ENCODE results near the gene PGLYRP2. TPM values are rescaled to one million over a fixed set of nuclear protein-coding genes. Genes with fewer than 3 reads are reported as not detected.
A peak's percentile ranks its signal among the peaks of the same experiment; 100 is the strongest.

Gene PGLYRP2
- total and polyA plus RNA-seq, 3 experiments from 2014 or later: 0.13 to 0.49 TPM; not detected in 1

GRCh38 chr19:15422296-15423075, 56.8 kb downstream of the PGLYRP2 start:
- Mint-ChIP-seq H3K36me3 (peaks cover 13 to 51% (median 14%) of the 10 kb centered on the region in 3 donors), H3K4me3 (no peak overlapping the region), H3K27ac (no peak overlapping the region), H3K27me3 (peaks cover 0 to 3% of the 10 kb centered on the region in 2 donors), H3K9me3 (no peaks in the 10 kb centered on the region), H3K4me1 (peaks cover 26 to 32% (median 27%) of the 10 kb centered on the region in 3 donors)
- ChIA-PET CTCF (interaction anchor here (5.0 kb wide), 1 partner anchor 129 kb away, joined by 183 read pairs; no protein-coding TSS in a partner anchor), POLR2A (no interaction called here)
- no peaks in the 10 kb centered on the region for H3K9me3 ChIP-seq (ENCODE audit: low read length)
- no peak overlapping the region for H3K4me3 ChIP-seq (ENCODE audit: low read length)
- DNase-seq: no peak
- peaks cover 21% of the 10 kb centered on the region for H3K36me3 ChIP-seq (ENCODE audit: insufficient read depth, low read length)
- H3K27ac ChIP-seq (ENCODE audit: low read depth, low read length): no peak overlapping the region
- H3K4me1 ChIP-seq (ENCODE audit: insufficient read depth, low read length): peaks cover 14% of the 10 kb centered on the region
- no peaks in the 10 kb centered on the region for H3K27me3 ChIP-seq (ENCODE audit: insufficient read depth, low read length, poor library complexity, severe bottlenecking)

- Mint-ChIP-seq H3K36me3 (peaks cover 13 to 44% (median 14%) of the 10 kb centered on the region in 3 donors), H3K4me1 (peaks cover 31 to 39% (median 34%) of the 10 kb centered on the region in 3 donors), H3K27me3 (peaks cover 0 to 3% of the 10 kb centered on the region in 2 donors), H3K9me3 (no peaks in the 10 kb centered on the region), H3K27ac (no peak overlapping the region), H3K4me3 (no peak overlapping the region)
- CTCF ChIA-PET: interaction anchor here (0.7 to 5.0 kb wide), 5 partner anchors 11 to 245 kb away, joined by 3 to 183 read pairs (median 14); partner anchors contain the start of gene AKAP8
- Histone ChIP-seq H3K9me3 (ENCODE audit: low read length) (no peaks in the 10 kb centered on the region), H3K27ac (ENCODE audit: low read depth, low read length) (no peak overlapping the region), H3K4me1 (ENCODE audit: insufficient read depth, low read length) (peaks cover 21% of the 10 kb centered on the region), H3K36me3 (ENCODE audit: insufficient read depth, low read length) (peaks cover 17% of the 10 kb centered on the region), H3K4me3 (ENCODE audit: low read length) (no peak overlapping the region), H3K27me3 (ENCODE audit: insufficient read depth, low read length, poor library complexity, severe bottlenecking) (no peaks in the 10 kb centered on the region)
- POLR2A ChIA-PET: no interaction called here
- no peak for DNase-seq
Measured at GRCh38 chr19:15421721-15422260, 57.5 kb downstream of the PGLYRP2 start.

GRCh38 chr19:15421136-15421695, 58.1 kb downstream of the PGLYRP2 start:
- H3K36me3 ChIP-seq (ENCODE audit: insufficient read depth, low read length): peaks cover 13% of the 10 kb centered on the region
- peaks cover 33 to 41% (median 37%) of the 10 kb centered on the region in 3 donors for H3K4me1 Mint-ChIP-seq
- no peak overlapping the region for H3K27ac ChIP-seq (ENCODE audit: low read depth, low read length)
- H3K27ac Mint-ChIP-seq: no peak overlapping the region
- H3K36me3 Mint-ChIP-seq: peaks cover 10 to 44% (median 13%) of the 10 kb centered on the region in 3 donors
- H3K4me3 Mint-ChIP-seq: no peak overlapping the region
- peaks cover 27% of the 10 kb centered on the region for H3K4me1 ChIP-seq (ENCODE audit: insufficient read depth, low read length)
- DNase-seq: no peak
- no peaks in the 10 kb centered on the region for H3K27me3 ChIP-seq (ENCODE audit: insufficient read depth, low read length, poor library complexity, severe bottlenecking)
- peaks cover 0 to 3% of the 10 kb centered on the region in 2 donors for H3K27me3 Mint-ChIP-seq
- no peak overlapping the region for H3K4me3 ChIP-seq (ENCODE audit: low read length)
- no peaks in the 10 kb centered on the region for H3K9me3 ChIP-seq (ENCODE audit: low read length)
- ChIA-PET POLR2A (no interaction called here), CTCF (interaction anchor here (0.7 to 5.0 kb wide), 5 partner anchors 11 to 245 kb away, joined by 3 to 183 read pairs (median 14); partner anchors contain the start of gene AKAP8)
- no peaks in the 10 kb centered on the region for H3K9me3 Mint-ChIP-seq

- ChIA-PET POLR2A (interaction anchor here (0.5 to 3.1 kb wide), 20 partner anchors 10 to 328 kb away, joined by 3 to 61 read pairs (median 4); partner anchors contain the start of genes AKAP8, RASAL3 and WIZ), CTCF (interaction anchor here (0.7 to 5.0 kb wide), 44 partner anchors 9 to 266 kb away, joined by 3 to 183 read pairs (median 4); partner anchors contain the start of genes AKAP8, BRD4, PGLYRP2 and RASAL3)
- no peaks in the 10 kb centered on the region for H3K9me3 Mint-ChIP-seq
- H3K9me3 ChIP-seq (ENCODE audit: low read length): no peaks in the 10 kb centered on the region
- peaks cover 6 to 45% (median 10%) of the 10 kb centered on the region in 3 donors for H3K36me3 Mint-ChIP-seq
- H3K27me3 ChIP-seq (ENCODE audit: insufficient read depth, low read length, poor library complexity, severe bottlenecking): no peaks in the 10 kb centered on the region
- H3K36me3 ChIP-seq (ENCODE audit: insufficient read depth, low read length): peaks cover 10% of the 10 kb centered on the region
- H3K27ac ChIP-seq (ENCODE audit: low read depth, low read length): no peak overlapping the region
- peak overlapping the region; percentile 94 to 100 (median 98) for H3K4me3 Mint-ChIP-seq
- H3K4me1 Mint-ChIP-seq: peaks cover 35 to 47% (median 46%) of the 10 kb centered on the region in 3 donors
- peak overlapping the region in 7 of 8 donors; percentile 6 to 99 (median 75) for H3K27ac Mint-ChIP-seq
- H3K4me1 ChIP-seq (ENCODE audit: insufficient read depth, low read length): peaks cover 37% of the 10 kb centered on the region
- H3K4me3 ChIP-seq (ENCODE audit: low read length): peak overlapping the region; percentile 37
- DNase-seq: no peak
- H3K27me3 Mint-ChIP-seq: peaks cover 0 to 3% of the 10 kb centered on the region in 2 donors
Measured at GRCh38 chr19:15419413-15420025, 59.8 kb downstream of the PGLYRP2 start.

Other genes starting within 250 kb of the PGLYRP2 start
- not detected for gene EPHX3, start 247.1 kb downstream of the PGLYRP2 start, total RNA-seq
- not detected for gene EPHX3, start 247.1 kb downstream of the PGLYRP2 start, polyA plus RNA-seq
- 100 to 1,000 TPM; 101 to 109 TPM for gene BRD4, start 147.0 kb downstream of the PGLYRP2 start, total RNA-seq
- gene BRD4, start 147.0 kb downstream of the PGLYRP2 start, polyA plus RNA-seq: 35.3 TPM
- gene AKAP8, start 99.7 kb downstream of the PGLYRP2 start, total RNA-seq: 10 to 100 TPM; 48.6 to 59.8 TPM
- 22.3 TPM for gene AKAP8, start 99.7 kb downstream of the PGLYRP2 start, polyA plus RNA-seq
- 10 to 100 TPM; 74.5 to 74.9 TPM for gene AKAP8L, start 60.5 kb downstream of the PGLYRP2 start, total RNA-seq
- gene AKAP8L, start 60.5 kb downstream of the PGLYRP2 start, polyA plus RNA-seq: 69.8 TPM
- gene WIZ, start 29.5 kb downstream of the PGLYRP2 start, total RNA-seq: 10 to 100 TPM; 28.9 to 31.2 TPM
- gene WIZ, start 29.5 kb downstream of the PGLYRP2 start, polyA plus RNA-seq: 1.8 TPM
- gene RASAL3, start 15.0 kb downstream of the PGLYRP2 start, total RNA-seq: 100 to 1,000 TPM; 120 to 125 TPM
- 144 TPM for gene RASAL3, start 15.0 kb downstream of the PGLYRP2 start, polyA plus RNA-seq
- gene CYP4F22, start 29.0 kb upstream of the PGLYRP2 start, total RNA-seq: under 1 TPM; 0.71 to 0.79 TPM
- gene CYP4F22, start 29.0 kb upstream of the PGLYRP2 start, polyA plus RNA-seq: 5.1 TPM
- gene CYP4F8, start 135.7 kb upstream of the PGLYRP2 start, total RNA-seq: not detected
- not detected for gene CYP4F8, start 135.7 kb upstream of the PGLYRP2 start, polyA plus RNA-seq
- under 1 TPM; 0.16 to 0.28 TPM for gene CYP4F3, start 161.4 kb upstream of the PGLYRP2 start, total RNA-seq
- not detected for gene CYP4F3, start 161.4 kb upstream of the PGLYRP2 start, polyA plus RNA-seq
- gene CYP4F12, start 193.6 kb upstream of the PGLYRP2 start, total RNA-seq: 1 to 10 TPM in 1 of 2 experiments, under 1 TPM in 1; 0.93 to 1.3 TPM
- not detected for gene CYP4F12, start 193.6 kb upstream of the PGLYRP2 start, polyA plus RNA-seq
- gene OR10H2, start 248.5 kb upstream of the PGLYRP2 start, total RNA-seq: not detected
- not detected for gene OR10H2, start 248.5 kb upstream of the PGLYRP2 start, polyA plus RNA-seq